Fibroblast of villous mesenchyme (primary cell): Measurements from ENCODE around the gene TNS4. TPM values are rescaled to one million over a fixed set of nuclear protein-coding genes. Genes with fewer than 3 reads are reported as not detected.

Experiments used
- DNase-seq: peaks from one replicate; pipeline ENCODE4 v3.0.0-alpha.2; 2010; ENCODE audit warnings: low read depth
- H3K4me3 ChIP-seq: 2 replicates; pipeline ENCODE4 v1.5.1; 2011; ENCODE audit warnings: low read depth, mild to moderate bottlenecking, low read length
- CTCF ChIP-seq: IDR thresholded peaks from 2 replicates; pipeline ENCODE4 v1.5.1; 2012; ENCODE audit warnings: low read depth, mild to moderate bottlenecking, low read length; ENCODE audit not compliant: insufficient read depth
- total RNA-seq: library from RNA; depleted of rRNA; stranded (reverse); fragments of >200 nt; gene quantifications from 2 replicates; pipeline ENCODE4 v1.2.3, GENCODE V29; 2012

The TNS4 gene
- total RNA-seq, 1 donor: not detected

GRCh38 chr17:40480501-40481003 lies 20.9 kb downstream of the TNS4 start:
- peak; percentile 55 for DNase-seq
- no peak overlapping the region for H3K4me3 ChIP-seq
- TF ChIP-seq CTCF: no peak

GRCh38 chr17:40479754-40480480 lies 21.5 kb downstream of the TNS4 start:
- no peak for TF ChIP-seq CTCF
- DNase-seq: no peak

GRCh38 chr17:40478486-40478885 lies 22.9 kb downstream of the TNS4 start:
- H3K4me3 ChIP-seq: no peak overlapping the region
- DNase-seq: no peak
- TF ChIP-seq CTCF: no peak

More at GRCh38 chr17:40479754-40480480, 21.5 kb downstream of the TNS4 start:
- H3K4me3 ChIP-seq: no peak overlapping the region

GRCh38 chr17:40477796-40478195 lies 23.6 kb downstream of the TNS4 start:
- H3K4me3 ChIP-seq: no peak overlapping the region
- DNase-seq: no peak
- no peak for TF ChIP-seq CTCF

- H3K4me3 ChIP-seq: no peak overlapping the region
- TF ChIP-seq CTCF: no peak
- DNase-seq: no peak
These were observed 26.1 kb downstream of the TNS4 start for GRCh38 chr17:40475234-40475908.

- TF ChIP-seq CTCF: no peak
- no peak overlapping the region for H3K4me3 ChIP-seq
- DNase-seq: no peak
These were observed 26.9 kb downstream of the TNS4 start for GRCh38 chr17:40474419-40475002.
